Spleen (tissue), 11 donors: ENCODE data around the gene SCUBE1. TPM values are rescaled to one million over a fixed set of nuclear protein-coding genes. Genes with fewer than 3 reads are reported as not detected.
A peak's percentile ranks its signal among the peaks of the same experiment; 100 is the strongest.

ENCODE experiments used
- DNase-seq: peaks from one replicate; pipeline ENCODE4 v3.0.0-alpha.2; 2020
- H3K27ac ChIP-seq, 8 donors: fragments of 200-600 bp; sonication (generic) in 7 of 8; 1 replicate in 4 of 8; 2 replicates in 4 of 8; pipeline versions ENCODE4 v1.5.0 to v1.8.0; 2016 to 2021; ENCODE audit warnings: inconsistent platforms in 4 of 8, mild to moderate bottlenecking in 4 of 8, moderate library complexity in 1 of 8
- H3K27me3 ChIP-seq, 7 donors: fragments of 200-600 bp; sonication (generic) in 6 of 7; replicated peaks in 1 of 7; 1 replicate in 4 of 7; 2 replicates in 3 of 7; pipeline versions ENCODE4 v1.5.0 to v1.8.0; 2016 to 2021; ENCODE audit warnings: inconsistent platforms in 3 of 7, mild to moderate bottlenecking in 1 of 7
- H3K36me3 ChIP-seq, 6 donors: fragments of 200-600 bp; sonication (generic) in 5 of 6; 1 replicate in 4 of 6; 2 replicates in 2 of 6; pipeline versions ENCODE4 v1.5.0 to v1.8.0; 2016 to 2021; ENCODE audit warnings: inconsistent platforms in 2 of 6
- H3K4me1 ChIP-seq, 6 donors: fragments of 200-600 bp; sonication (generic) in 5 of 6; 1 replicate in 3 of 6; 2 replicates in 3 of 6; pipeline versions ENCODE4 v1.5.0 to v1.8.0; 2016 to 2021; ENCODE audit warnings: inconsistent platforms in 3 of 6
- H3K4me3 ChIP-seq, 8 donors: fragments of 200-600 bp; sonication (generic) in 7 of 8; 1 replicate in 4 of 8; 2 replicates in 4 of 8; pipeline versions ENCODE4 v1.5.0 to v1.8.0; 2016 to 2021; ENCODE audit warnings: inconsistent platforms in 4 of 8, mild to moderate bottlenecking in 4 of 8, moderate library complexity in 2 of 8
- H3K9me3 ChIP-seq, 8 donors: fragments of 200-600 bp; sonication (generic) in 7 of 8; 1 replicate in 4 of 8; 2 replicates in 4 of 8; pipeline versions ENCODE4 v1.5.0 to v1.8.0; 2016 to 2021; ENCODE audit warnings: inconsistent platforms in 4 of 8
- CTCF ChIP-seq, 11 experiments: fragments of 200-600 bp in 7 of 11; fragments of 450-650 bp in 4 of 11; sonication (generic) in 4 of 11; IDR thresholded peaks in 8 of 11; conservative IDR thresholded peaks in 3 of 11; 1 replicate in 7 of 11; 2 replicates in 4 of 11; pipeline versions ENCODE4 v1.4.0 to v1.8.0; 2016 to 2021; ENCODE audit warnings: antibody characterized with exemption in 11 of 11, inconsistent platforms in 4 of 11, mild to moderate bottlenecking in 1 of 11
- POLR2A ChIP-seq, 3 donors: fragments of 450-650 bp; IDR thresholded peaks; one replicate each; pipeline ENCODE4 v1.5.1; 2017; ENCODE audit warnings: antibody characterized with exemption in 3 of 3, mild to moderate bottlenecking in 1 of 3
- POLR2AphosphoS5 ChIP-seq, 3 donors: sonication (generic); formaldehyde crosslinking; IDR thresholded peaks; one replicate each; pipeline ENCODE4 v1.5.1; 2017; ENCODE audit warnings: antibody characterized with exemption in 3 of 3
- WGBS, 5 donors: extraction: QIAGEN DNeasy Blood & Tissue Kit in 3 of 5; methylation state at CpG; one replicate each; pipeline versions ENCODE4 v1.1.5 to v1.1.7; 2013 to 2018; 5-methylcytosine and 5-hydroxymethylcytosine counted together
- intact Hi-C: fragments of 100-400 bp; cut with DNase I; formaldehyde crosslinking; loops from one replicate; pipeline ENCODE4 v1.15.0; 2023; ENCODE audit warnings: low total_unique reads
- polyA plus RNA-seq, 3 donors: library from polyadenylated mRNA; stranded (reverse); fragments of 200-250 nt; gene quantifications; one replicate each; pipeline ENCODE4 v1.2.1, GENCODE V29; 2013
- total RNA-seq, 7 donors: library from RNA; depleted of rRNA in 3 of 7; stranded (reverse); fragments of >200 nt in 3 of 7; fragmentation: NEBNext Ultra II Directional in 4 of 7; extraction: Animal tissue kit (Norgen Biotek cat#: 25700) in 4 of 7; gene quantifications; one replicate each; pipeline versions ENCODE4 v1.1.0 to v1.2.1, GENCODE V29; 2016 to 2021
- donor health status: healthy with polysubstance abuse.
- donor health status: DM: no; HTN: no; CAD: no; lungs with moderate emphysema.
- donor health status: DM: no; HTN: no; CAD: no.
- donor health status: Bipolar disorder and iron deficiency.
- donor health status: healthy.
- donor health status: DM: no; HTN: no; CAD: no.
- donor health status: DM: yes; HTN: yes; CAD: no.

Gene SCUBE1
- total and polyA plus RNA-seq, 10 donors: 0.46 to 43.5 (median 15.9) TPM

- H3K4me3 ChIP-seq: peak within 1 kb of the TSS; percentile 71 to 98 (median 92)
- H3K4me1 ChIP-seq: peaks cover 12 to 94% (median 71%) of the 10 kb centered on the region in 6 donors
- H3K36me3 ChIP-seq: peaks cover 0 to 16% (median 0%) of the 10 kb centered on the region in 6 donors
- H3K9me3 ChIP-seq: no peaks in the 10 kb centered on the region
- WGBS, 5 donors: 1 to 2% (median 1%) methylated on average over 48 to 75 of the region's 75 CpGs
- intact Hi-C loops: no loop called here
- peak within 1 kb of the TSS; percentile 65 to 96 (median 93) for H3K27ac ChIP-seq
- DNase-seq: peak; percentile 95
- TF ChIP-seq CTCF (IDR thresholded peaks at IDR 0.05 in 8 of 11, conservative IDR thresholded peaks at IDR 0.05 in 3 of 11) (no peak), POLR2AphosphoS5 (IDR thresholded peaks at IDR 0.05) (peak; percentile 73 to 89 (median 86)), POLR2A (IDR thresholded peaks at IDR 0.05) (no peak)
- peaks cover 0 to 10% (median 0%) of the 10 kb centered on the region in 7 donors for H3K27me3 ChIP-seq
Measured at GRCh38 chr22:43151251-43152002, 191.7 kb downstream of the SCUBE1 start, which contains the start of gene TSPO. TSPO (plus strand) TSS chr22:43151559; CDS start chr22:43159239, 7,680 bp downstream.

- no peaks in the 10 kb centered on the region for H3K9me3 ChIP-seq
- intact Hi-C loops: no loop called here
- peak; percentile 81 for DNase-seq
- 67 to 86% (median 73%) methylated on average over 8 to 15 of the region's 15 CpGs for WGBS, 5 donors
- no peak for TF ChIP-seq POLR2A (IDR thresholded peaks at IDR 0.05)
- TF ChIP-seq POLR2AphosphoS5 (IDR thresholded peaks at IDR 0.05): no peak
- TF ChIP-seq CTCF (IDR thresholded peaks at IDR 0.05 in 8 of 11, conservative IDR thresholded peaks at IDR 0.05 in 3 of 11): no peak
- peaks cover 0 to 10% (median 0%) of the 10 kb centered on the region in 7 donors for H3K27me3 ChIP-seq
- H3K4me3 ChIP-seq: peak overlapping the region; percentile 71 to 98 (median 92)
- peaks cover 0 to 10% (median 0%) of the 10 kb centered on the region in 6 donors for H3K36me3 ChIP-seq
- H3K4me1 ChIP-seq: peaks cover 12 to 94% (median 69%) of the 10 kb centered on the region in 6 donors
- peak overlapping the region; percentile 65 to 96 (median 93) for H3K27ac ChIP-seq
Measured at GRCh38 chr22:43150731-43151206, 192.4 kb downstream of the SCUBE1 start.

GRCh38 chr22:43148581-43148980 is 194.6 kb downstream of the SCUBE1 start:
- Histone ChIP-seq H3K4me3 (peak overlapping the region in 1 of 8 donors; percentile 44), H3K4me1 (peaks cover 12 to 90% (median 58%) of the 10 kb centered on the region in 6 donors), H3K36me3 (no peaks in the 10 kb centered on the region), H3K27me3 (peaks cover 0 to 10% (median 0%) of the 10 kb centered on the region in 7 donors), H3K9me3 (no peaks in the 10 kb centered on the region), H3K27ac (peak overlapping the region in 7 of 8 donors; percentile 24 to 96 (median 82))
- DNase-seq: peak; percentile 88
- no peak for TF ChIP-seq POLR2A (IDR thresholded peaks at IDR 0.05)
- no peak for TF ChIP-seq CTCF (IDR thresholded peaks at IDR 0.05 in 8 of 11, conservative IDR thresholded peaks at IDR 0.05 in 3 of 11)
- TF ChIP-seq POLR2AphosphoS5 (IDR thresholded peaks at IDR 0.05): peak; percentile 35 to 58 (median 38)
- intact Hi-C loops: no loop called here
- WGBS, 5 donors: 19 to 53% (median 32%) methylated on average over 5 to 6 of the region's 6 CpGs

GRCh38 chr22:43147821-43148220 is 195.4 kb downstream of the SCUBE1 start:
- DNase-seq: no peak
- WGBS, 5 donors: 23 to 57% (median 43%) methylated on average over 8 of the region's 8 CpGs
- Histone ChIP-seq H3K9me3 (no peaks in the 10 kb centered on the region), H3K27me3 (peaks cover 0 to 10% (median 0%) of the 10 kb centered on the region in 7 donors), H3K4me3 (peak overlapping the region in 2 of 8 donors; percentile 9 to 44), H3K27ac (peak overlapping the region in 7 of 8 donors; percentile 67 to 96 (median 82)), H3K36me3 (no peaks in the 10 kb centered on the region), H3K4me1 (peaks cover 12 to 93% (median 58%) of the 10 kb centered on the region in 6 donors)
- no peak for TF ChIP-seq CTCF (IDR thresholded peaks at IDR 0.05 in 8 of 11, conservative IDR thresholded peaks at IDR 0.05 in 3 of 11)
- TF ChIP-seq POLR2AphosphoS5 (IDR thresholded peaks at IDR 0.05): peak in 1 of 3 donors; percentile 27
- intact Hi-C loops: no loop called here
